HG03442 (cell line): ENCODE results near the gene CTSA.
"Not testable (repeated sequence)": the region's sequence is repeated elsewhere in the genome, so short reads cannot be mapped to it uniquely, and the experiment has no call there.

Experiments
- ATAC-seq: cut with Tn5 transposase; IDR thresholded peaks from one replicate; pipeline ENCODE4 v1.9.1; 2021; ENCODE audit warnings: mild to moderate bottlenecking, moderate library complexity; ENCODE audit not compliant: unreplicated experiment

The CTSA gene

GRCh38 chr20:45892828-45893500 is 1.8 kb downstream of the CTSA start:
- no peak for ATAC-seq

GRCh38 chr20:45893831-45894230 is 2.7 kb downstream of the CTSA start:
- ATAC-seq, result no peak

GRCh38 chr20:45894797-45895196 is 3.7 kb downstream of the CTSA start:
- ATAC-seq, result no peak

- ATAC-seq, result no peak
Observed at GRCh38 chr20:45896641-45897161, 5.6 kb downstream of the CTSA start.

- no peak for ATAC-seq
Observed at GRCh38 chr20:45897289-45897688, 6.2 kb downstream of the CTSA start.

- ATAC-seq, result no peak
Observed at GRCh38 chr20:45897692-45898091, 6.6 kb downstream of the CTSA start.

GRCh38 chr20:45898285-45898684 is 7.2 kb downstream of the CTSA start:
- no peak for ATAC-seq

- no peak for ATAC-seq
Observed at GRCh38 chr20:45899046-45899835, 8.1 kb downstream of the CTSA start.

- not testable (repeated sequence) for ATAC-seq
Observed at GRCh38 chr20:45901332-45901731, 10.2 kb downstream of the CTSA start.

GRCh38 chr20:45902199-45902701 is 11.1 kb downstream of the CTSA start:
- no peak for ATAC-seq

- no peak for ATAC-seq
Observed at GRCh38 chr20:45904583-45905504, 13.7 kb downstream of the CTSA start.

- no peak for ATAC-seq
Observed at GRCh38 chr20:45905505-45906079, 14.5 kb downstream of the CTSA start.

GRCh38 chr20:45907219-45907948 is 16.2 kb downstream of the CTSA start:
- ATAC-seq, result no peak

- no peak for ATAC-seq
Observed at GRCh38 chr20:45908084-45908483, 16.9 kb downstream of the CTSA start.

- no peak for ATAC-seq
Observed at GRCh38 chr20:45909336-45909808, 18.2 kb downstream of the CTSA start.

- no peak for ATAC-seq
Observed at GRCh38 chr20:45909817-45910669, 18.9 kb downstream of the CTSA start.

- peak; percentile 79 for ATAC-seq
Observed at GRCh38 chr20:45910670-45911485, 19.7 kb downstream of the CTSA start.
